HEK293T (cell line): ENCODE results near the gene MCF2L.

Experiments
- CTCF ChIA-PET: fragments of 350-600 bp; formaldehyde crosslinking; extraction: SDS; loops from one replicate; lab custom pipeline; 2021; ENCODE audit warnings: antibody characterized with exemption, inconsistent platforms; lab: Yijun Ruan, JAX
- POLR2A ChIA-PET: fragments of 350-600 bp; formaldehyde crosslinking; extraction: SDS; loops from one replicate; lab custom pipeline; 2020; ENCODE audit warnings: antibody characterized with exemption, inconsistent platforms; lab: Yijun Ruan, JAX
- DNase-seq: peaks from one replicate; pipeline ENCODE4 v3.0.0; 2012; ENCODE audit warnings: mixed read lengths; ENCODE audit errors: extremely low spot score
- ARNT ChIP-seq: fragments of 450-650 bp; IDR thresholded peaks from 2 replicates; pipeline ENCODE4 v1.6.1; 2017; ENCODE audit warnings: mild to moderate bottlenecking
- BHLHE40 ChIP-seq: fragments of 450-650 bp; IDR thresholded peaks from 2 replicates; pipeline ENCODE4 v1.6.1; 2016; ENCODE audit warnings: mild to moderate bottlenecking, moderate library complexity, borderline replicate concordance
- CTBP1 ChIP-seq: fragments of 450-650 bp; IDR thresholded peaks from 2 replicates; pipeline ENCODE4 v1.6.1; 2016; ENCODE audit warnings: borderline replicate concordance
- ELF4 ChIP-seq: fragments of 450-650 bp; IDR thresholded peaks from 2 replicates; pipeline ENCODE4 v1.6.1; 2017; ENCODE audit warnings: antibody characterized with exemption
- FOXA1 ChIP-seq: fragments of 450-650 bp; IDR thresholded peaks from 2 replicates; pipeline ENCODE4 v1.6.1; 2016; ENCODE audit warnings: mild to moderate bottlenecking
- FOXK2 ChIP-seq: fragments of 450-650 bp; IDR thresholded peaks from 2 replicates; pipeline ENCODE4 v1.6.1; 2016; ENCODE audit warnings: mild to moderate bottlenecking
- FOXM1 ChIP-seq: fragments of 450-650 bp; IDR thresholded peaks from 2 replicates; pipeline ENCODE4 v1.6.1; 2017; ENCODE audit warnings: mild to moderate bottlenecking, borderline replicate concordance
- HDGF ChIP-seq: fragments of 450-650 bp; IDR thresholded peaks from 2 replicates; pipeline ENCODE4 v1.6.1; 2017; ENCODE audit warnings: antibody characterized with exemption, borderline replicate concordance
- L3MBTL2 ChIP-seq: fragments of 450-650 bp; conservative IDR thresholded peaks from 2 replicates; pipeline ENCODE4 v1.6.1; 2016; ENCODE audit warnings: mild to moderate bottlenecking
- LEF1 ChIP-seq: fragments of 450-650 bp; IDR thresholded peaks from 2 replicates; pipeline ENCODE4 v1.6.1; 2017; ENCODE audit warnings: mild to moderate bottlenecking, borderline replicate concordance
- NFRKB ChIP-seq: fragments of 450-650 bp; IDR thresholded peaks from 2 replicates; pipeline ENCODE4 v1.6.1; 2016; ENCODE audit warnings: mild to moderate bottlenecking, moderate library complexity
- SP1 ChIP-seq: fragments of 450-650 bp; IDR thresholded peaks from 2 replicates; pipeline ENCODE4 v1.6.1; 2017
- SUZ12 ChIP-seq: fragments of 450-650 bp; IDR thresholded peaks from 2 replicates; pipeline ENCODE4 v1.6.1; 2016; ENCODE audit warnings: mild to moderate bottlenecking
- TARDBP ChIP-seq: fragments of 450-650 bp; IDR thresholded peaks from 2 replicates; pipeline ENCODE4 v1.6.1; 2016
- ZNF384 ChIP-seq: fragments of 450-650 bp; IDR thresholded peaks from 2 replicates; pipeline ENCODE4 v1.6.1; 2016
- TF ChIP-seq, protein P1 (sequence below): fragments of 450-650 bp; IDR thresholded peaks from 2 replicates; pipeline ENCODE4 v1.6.1; 2016

The MCF2L gene

GRCh38 chr13:113123226-113124201 is 154.5 kb downstream of the MCF2L start:
- CTCF ChIA-PET = interaction anchor here (1.5 kb wide), 1 partner anchor 10 kb away, joined by 4 read pairs; no protein-coding TSS in a partner anchor

GRCh38 chr13:113124211-113124970 is 155.4 kb downstream of the MCF2L start:
- ChIA-PET POLR2A (no interaction called here), CTCF (interaction anchor here (1.5 kb wide), 1 partner anchor 11 kb away, joined by 4 read pairs; no protein-coding TSS in a partner anchor)
- DNase-seq = no peak
- TF ChIP-seq CTBP1 (no peak), HDGF (no peak), SP1 (no peak), L3MBTL2 (no peak), ARNT (no peak), BHLHE40 (no peak), FOXM1 (no peak), FOXA1 (no peak), ZNF384 (no peak), FOXK2 (no peak)
- TF ChIP-seq, protein P1, sequence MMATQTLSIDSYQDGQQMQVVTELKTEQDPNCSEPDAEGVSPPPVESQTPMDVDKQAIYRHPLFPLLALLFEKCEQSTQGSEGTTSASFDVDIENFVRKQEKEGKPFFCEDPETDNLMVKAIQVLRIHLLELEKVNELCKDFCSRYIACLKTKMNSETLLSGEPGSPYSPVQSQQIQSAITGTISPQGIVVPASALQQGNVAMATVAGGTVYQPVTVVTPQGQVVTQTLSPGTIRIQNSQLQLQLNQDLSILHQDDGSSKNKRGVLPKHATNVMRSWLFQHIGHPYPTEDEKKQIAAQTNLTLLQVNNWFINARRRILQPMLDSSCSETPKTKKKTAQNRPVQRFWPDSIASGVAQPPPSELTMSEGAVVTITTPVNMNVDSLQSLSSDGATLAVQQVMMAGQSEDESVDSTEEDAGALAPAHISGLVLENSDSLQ = no peak

More at GRCh38 chr13:113123226-113124201, 154.5 kb downstream of the MCF2L start:
- TF ChIP-seq BHLHE40 (no peak), LEF1 (no peak), FOXA1 (no peak), ARNT (no peak), L3MBTL2 (no peak), FOXK2 (no peak), TARDBP (no peak), FOXM1 (no peak), ZNF384 (no peak), NFRKB (no peak), HDGF (no peak), ELF4 (no peak), CTBP1 (no peak)
- peak; percentile 12 for DNase-seq
- POLR2A ChIA-PET = no interaction called here

- no peak for DNase-seq
- ChIA-PET POLR2A (no interaction called here), CTCF (no interaction called here)
- TF ChIP-seq L3MBTL2 (no peak), BHLHE40 (no peak), HDGF (no peak), SUZ12 (no peak), NFRKB (no peak), FOXM1 (no peak), FOXK2 (no peak)
- TF ChIP-seq, protein P1 = no peak
Measured at GRCh38 chr13:113125506-113126264, 156.7 kb downstream of the MCF2L start.

DNA sequence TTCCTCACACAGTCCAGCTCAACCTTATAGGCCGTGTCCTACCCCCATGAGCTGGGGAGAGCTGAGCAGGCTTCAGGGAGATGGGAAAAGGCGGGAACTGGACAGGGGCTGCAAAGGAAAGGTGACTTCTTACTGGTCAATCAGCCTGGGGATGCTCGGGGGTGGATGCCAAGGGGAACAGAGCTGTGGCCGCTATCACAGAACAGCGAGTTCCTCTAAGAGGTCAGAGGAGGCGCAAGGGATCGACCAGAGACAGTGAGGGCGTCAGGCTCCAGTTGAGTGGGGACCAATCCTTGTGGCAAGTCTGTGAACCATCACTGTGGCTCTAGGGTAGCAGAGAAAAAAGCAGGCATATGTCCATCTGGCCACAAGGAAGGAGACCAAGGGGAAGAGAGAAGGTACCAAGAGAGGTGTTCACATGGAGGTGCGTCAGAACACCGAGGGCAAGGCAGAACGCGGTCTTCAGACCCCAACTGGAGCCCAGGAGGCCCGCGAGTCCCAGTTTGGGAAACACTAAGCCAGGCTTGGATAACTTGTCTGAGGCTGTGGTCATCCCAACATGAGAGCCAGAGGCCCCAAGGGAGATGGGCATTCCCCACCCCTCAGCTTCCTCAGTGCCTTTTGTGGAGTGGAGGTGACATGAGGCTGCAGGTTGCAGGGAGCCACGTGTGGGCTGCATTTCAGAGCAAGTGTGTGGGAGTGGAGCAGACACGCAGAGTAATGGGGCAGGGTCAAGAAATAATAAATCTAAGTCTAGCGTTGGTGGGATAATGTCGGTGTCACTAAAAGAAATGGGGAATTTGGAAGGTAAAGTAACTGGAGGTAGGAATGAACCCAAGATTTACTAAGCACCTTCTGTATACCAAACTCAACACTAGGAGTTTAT is 157.5 kb downstream of the MCF2L start:
- POLR2A ChIA-PET = no interaction called here

More for the DNA sequence above, 157.5 kb downstream of the MCF2L start:
- DNase-seq = no peak
- TF ChIP-seq TARDBP = no peak
- no peak for TF ChIP-seq FOXK2
- no peak for TF ChIP-seq NFRKB
- TF ChIP-seq ARNT = no peak
- TF ChIP-seq FOXA1 = no peak
- TF ChIP-seq ZNF384 = no peak
- TF ChIP-seq HDGF = no peak
- no peak for TF ChIP-seq ELF4
- TF ChIP-seq BHLHE40 = no peak
- TF ChIP-seq, protein P1 = no peak
- no peak for TF ChIP-seq SUZ12
- TF ChIP-seq LEF1 = no peak
- TF ChIP-seq SP1 = no peak
- TF ChIP-seq FOXM1 = no peak
- no peak for TF ChIP-seq L3MBTL2
- TF ChIP-seq CTBP1 = no peak
- CTCF ChIA-PET = no interaction called here
